ENCODE results near the gene DGKI. TPM values are rescaled to one million over a fixed set of nuclear protein-coding genes. Genes with fewer than 3 reads are reported as not detected.

DGKI gene
- polyA plus RNA-seq, 4 donors, result 0.38 to 1.8 (median 1.7) TPM

GRCh38 chr7:137694405-137694804 is 152.4 kb downstream of the DGKI start:
- DNase-seq (ENCODE audit: low read depth in 4 of 4, low spot score in 3 of 4), result no peak

- no peak for DNase-seq (ENCODE audit: low read depth in 4 of 4, low spot score in 3 of 4)
Observed at GRCh38 chr7:137692399-137692798, 154.4 kb downstream of the DGKI start.

GRCh38 chr7:137691566-137691965 is 155.2 kb downstream of the DGKI start:
- no peak for DNase-seq (ENCODE audit: low read depth in 4 of 4, low spot score in 3 of 4)

GRCh38 chr7:137690635-137691034 is 156.1 kb downstream of the DGKI start:
- DNase-seq (ENCODE audit: low read depth in 4 of 4, low spot score in 3 of 4), result no peak

- DNase-seq (ENCODE audit: low read depth in 4 of 4, low spot score in 3 of 4), result no peak
Observed at GRCh38 chr7:137689761-137690160, 157.0 kb downstream of the DGKI start.

GRCh38 chr7:137687556-137688265 is 159.1 kb downstream of the DGKI start:
- DNase-seq (ENCODE audit: low read depth in 4 of 4, low spot score in 3 of 4), result no peak

- DNase-seq (ENCODE audit: low read depth in 4 of 4, low spot score in 3 of 4), result no peak
Observed at GRCh38 chr7:137685433-137686164, 161.2 kb downstream of the DGKI start.

- DNase-seq (ENCODE audit: low read depth in 4 of 4, low spot score in 3 of 4), result no peak
Observed at GRCh38 chr7:137684776-137685175, 162.0 kb downstream of the DGKI start.

GRCh38 chr7:137684316-137684715 is 162.5 kb downstream of the DGKI start:
- no peak for DNase-seq (ENCODE audit: low read depth in 4 of 4, low spot score in 3 of 4)

GRCh38 chr7:137682596-137682995 is 164.2 kb downstream of the DGKI start:
- DNase-seq (ENCODE audit: low read depth in 4 of 4, low spot score in 3 of 4), result no peak

- DNase-seq (ENCODE audit: low read depth in 4 of 4, low spot score in 3 of 4), result no peak
Observed at GRCh38 chr7:137681657-137682562, 164.9 kb downstream of the DGKI start.

GRCh38 chr7:137674551-137675409 is 172.0 kb downstream of the DGKI start:
- DNase-seq (ENCODE audit: low read depth in 4 of 4, low spot score in 3 of 4), result no peak

GRCh38 chr7:137674048-137674447 is 172.7 kb downstream of the DGKI start:
- no peak for DNase-seq (ENCODE audit: low read depth in 4 of 4, low spot score in 3 of 4)

GRCh38 chr7:137671920-137672319 is 174.9 kb downstream of the DGKI start:
- no peak for DNase-seq (ENCODE audit: low read depth in 4 of 4, low spot score in 3 of 4)

GRCh38 chr7:137670222-137671064 is 176.3 kb downstream of the DGKI start:
- no peak for DNase-seq (ENCODE audit: low read depth in 4 of 4, low spot score in 3 of 4)

- no peak for DNase-seq (ENCODE audit: low read depth in 4 of 4, low spot score in 3 of 4)
Observed at GRCh38 chr7:137669706-137670105, 177.1 kb downstream of the DGKI start.

- no peak for DNase-seq (ENCODE audit: low read depth in 4 of 4, low spot score in 3 of 4)
Observed at GRCh38 chr7:137668404-137668803, 178.4 kb downstream of the DGKI start.

GRCh38 chr7:137667633-137668387 is 179.0 kb downstream of the DGKI start:
- DNase-seq (ENCODE audit: low read depth in 4 of 4, low spot score in 3 of 4), result no peak

GRCh38 chr7:137664846-137665245 is 181.9 kb downstream of the DGKI start:
- DNase-seq (ENCODE audit: low read depth in 4 of 4, low spot score in 3 of 4), result no peak
